ENCODE results near the gene TP73. TPM values are rescaled to one million over a fixed set of nuclear protein-coding genes. Genes with fewer than 3 reads are reported as not detected.

TP73 gene
- total and polyA plus RNA-seq, 8 donors: 1.6 to 2.7 (median 2.0) TPM

- TF ChIP-seq, protein P1, sequence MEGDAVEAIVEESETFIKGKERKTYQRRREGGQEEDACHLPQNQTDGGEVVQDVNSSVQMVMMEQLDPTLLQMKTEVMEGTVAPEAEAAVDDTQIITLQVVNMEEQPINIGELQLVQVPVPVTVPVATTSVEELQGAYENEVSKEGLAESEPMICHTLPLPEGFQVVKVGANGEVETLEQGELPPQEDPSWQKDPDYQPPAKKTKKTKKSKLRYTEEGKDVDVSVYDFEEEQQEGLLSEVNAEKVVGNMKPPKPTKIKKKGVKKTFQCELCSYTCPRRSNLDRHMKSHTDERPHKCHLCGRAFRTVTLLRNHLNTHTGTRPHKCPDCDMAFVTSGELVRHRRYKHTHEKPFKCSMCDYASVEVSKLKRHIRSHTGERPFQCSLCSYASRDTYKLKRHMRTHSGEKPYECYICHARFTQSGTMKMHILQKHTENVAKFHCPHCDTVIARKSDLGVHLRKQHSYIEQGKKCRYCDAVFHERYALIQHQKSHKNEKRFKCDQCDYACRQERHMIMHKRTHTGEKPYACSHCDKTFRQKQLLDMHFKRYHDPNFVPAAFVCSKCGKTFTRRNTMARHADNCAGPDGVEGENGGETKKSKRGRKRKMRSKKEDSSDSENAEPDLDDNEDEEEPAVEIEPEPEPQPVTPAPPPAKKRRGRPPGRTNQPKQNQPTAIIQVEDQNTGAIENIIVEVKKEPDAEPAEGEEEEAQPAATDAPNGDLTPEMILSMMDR (IDR thresholded peaks at IDR 0.05): no peak
- H3K9me3 ChIP-seq: no peaks in the 10 kb centered on the region
- H3K27me3 ChIP-seq: peaks cover 0 to 71% of the 10 kb centered on the region in 2 donors
- H3K36me3 ChIP-seq: no peaks in the 10 kb centered on the region
- DNase-seq: no peak
- no peak overlapping the region for H3K27ac ChIP-seq
- ATAC-seq: no peak
- intact Hi-C loops (cut with DNase I): no loop called here
- H3K4me1 ChIP-seq: no peaks in the 10 kb centered on the region
- H3K4me3 ChIP-seq: no peak overlapping the region
Measured at GRCh38 chr1:3705341-3705950, 53.1 kb downstream of the TP73 start.

- Histone ChIP-seq H3K4me1 (no peaks in the 10 kb centered on the region), H3K9me3 (no peaks in the 10 kb centered on the region), H3K36me3 (no peaks in the 10 kb centered on the region), H3K27ac (no peak overlapping the region), H3K27me3 (peaks cover 0 to 81% of the 10 kb centered on the region in 2 donors), H3K4me3 (no peak overlapping the region)
- intact Hi-C loops (cut with DNase I): no loop called here
- TF ChIP-seq, protein P1 (IDR thresholded peaks at IDR 0.05): no peak
- DNase-seq (no peak), ATAC-seq (no peak)
Measured at GRCh38 chr1:3706651-3707297, 54.5 kb downstream of the TP73 start.

GRCh38 chr1:3707298-3707938 lies 55.1 kb downstream of the TP73 start:
- peaks cover 0 to 80% of the 10 kb centered on the region in 2 donors for H3K27me3 ChIP-seq
- no peaks in the 10 kb centered on the region for H3K4me1 ChIP-seq

GRCh38 chr1:3707939-3708328 lies 55.6 kb downstream of the TP73 start:
- intact Hi-C loops (cut with DNase I): no loop called here
- Histone ChIP-seq H3K4me1 (no peaks in the 10 kb centered on the region), H3K27ac (no peak overlapping the region), H3K27me3 (peaks cover 0 to 76% of the 10 kb centered on the region in 2 donors), H3K9me3 (no peaks in the 10 kb centered on the region), H3K4me3 (no peak overlapping the region), H3K36me3 (no peaks in the 10 kb centered on the region)
- TF ChIP-seq, protein P1 (IDR thresholded peaks at IDR 0.05): no peak
- no peak for DNase-seq
- no peak for ATAC-seq

More at GRCh38 chr1:3707298-3707938, 55.1 kb downstream of the TP73 start:
- ATAC-seq: no peak
- no peaks in the 10 kb centered on the region for H3K36me3 ChIP-seq
- H3K27ac ChIP-seq: no peak overlapping the region
- TF ChIP-seq, protein P1 (IDR thresholded peaks at IDR 0.05): no peak
- no peak for DNase-seq
- H3K4me3 ChIP-seq: no peak overlapping the region
- H3K9me3 ChIP-seq: no peaks in the 10 kb centered on the region
- intact Hi-C loops (cut with DNase I): no loop called here

- Histone ChIP-seq H3K36me3 (no peaks in the 10 kb centered on the region), H3K4me1 (no peaks in the 10 kb centered on the region), H3K4me3 (no peak overlapping the region), H3K27me3 (peaks cover 0 to 69% of the 10 kb centered on the region in 2 donors), H3K9me3 (no peaks in the 10 kb centered on the region), H3K27ac (no peak overlapping the region)
- TF ChIP-seq, protein P1 (IDR thresholded peaks at IDR 0.05): no peak
- DNase-seq: peak in 1 of 4 donors; percentile 50
- ATAC-seq: peak; percentile 16
- intact Hi-C loops (cut with DNase I): no loop called here
Measured at GRCh38 chr1:3708791-3709190, 56.5 kb downstream of the TP73 start.
